GM18909 (cell line): ENCODE data around the gene AFF3.

ENCODE experiments used
- ATAC-seq: cut with Tn5 transposase; IDR thresholded peaks from one replicate; pipeline ENCODE4 v1.9.1; 2021; ENCODE audit warnings: mild to moderate bottlenecking; ENCODE audit not compliant: unreplicated experiment, poor library complexity

AFF3 gene

GRCh38 chr2:99660616-99661406 lies 481.6 kb downstream of the AFF3 start:
- ATAC-seq = no peak

GRCh38 chr2:99659874-99660273 lies 482.5 kb downstream of the AFF3 start:
- no peak for ATAC-seq

DNA sequence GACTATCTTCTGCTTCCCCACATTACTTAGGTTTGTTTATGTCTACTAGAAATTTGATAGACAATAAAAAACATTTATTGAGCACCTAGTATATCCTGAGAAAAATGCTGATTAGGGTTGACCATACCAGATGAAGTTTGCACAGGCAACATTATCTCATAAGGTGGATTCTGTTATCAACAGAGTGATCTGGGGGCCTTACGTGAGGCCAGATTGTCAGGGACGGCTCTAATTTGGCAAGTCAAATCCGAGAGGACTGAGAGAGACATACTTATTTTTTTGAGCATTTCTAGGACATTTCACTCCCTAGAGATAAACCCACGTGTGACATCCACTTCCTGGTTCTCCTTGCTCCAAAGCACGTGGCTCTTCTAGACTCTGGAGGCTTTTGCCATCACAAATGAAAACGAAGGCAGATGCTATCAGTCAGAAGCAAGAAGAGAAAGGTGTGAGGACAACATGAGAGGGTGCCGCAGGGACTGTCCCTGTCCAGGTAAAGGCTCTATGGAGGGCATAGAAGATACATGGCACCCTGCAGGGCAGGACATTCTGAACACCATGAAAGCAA lies 484.6 kb downstream of the AFF3 start:
- ATAC-seq = no peak

DNA sequence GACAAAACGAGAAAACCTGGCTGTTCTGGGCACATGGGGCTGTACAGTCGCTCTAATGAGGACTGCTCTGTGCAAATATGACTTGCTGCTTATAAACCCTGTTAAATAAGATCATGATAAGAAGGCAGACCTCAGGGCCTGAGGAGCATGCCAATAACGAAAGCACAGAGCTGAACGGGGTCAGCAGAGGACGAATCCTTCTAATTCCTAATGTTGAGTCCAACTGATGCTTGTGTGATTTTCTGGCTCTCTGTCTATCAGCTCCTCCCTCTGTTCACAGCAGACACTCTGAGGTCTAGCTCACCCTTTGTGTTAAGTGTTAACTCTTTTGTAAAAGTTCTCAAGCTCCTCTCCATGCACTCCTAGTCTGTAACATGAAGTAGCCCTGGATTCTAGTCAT lies 485.4 kb downstream of the AFF3 start:
- no peak for ATAC-seq

DNA sequence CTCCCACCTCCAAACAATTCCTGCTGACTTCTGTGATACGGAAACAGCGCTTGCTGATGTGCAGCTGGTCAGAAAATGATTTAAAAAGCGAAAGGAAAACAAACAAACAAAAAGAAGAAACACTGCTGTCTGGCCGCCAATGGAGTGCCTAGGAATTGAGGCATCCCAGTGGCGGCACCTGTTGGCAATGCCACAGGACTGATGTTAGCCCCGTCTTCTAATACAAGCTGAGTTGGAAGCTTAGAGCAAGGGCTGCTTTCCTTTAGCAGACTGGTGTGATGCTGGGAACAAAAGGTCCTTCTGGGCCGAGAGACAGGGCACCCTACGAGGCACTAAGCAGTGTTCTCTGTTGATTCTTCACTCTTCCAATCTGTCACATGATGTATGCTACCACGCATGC lies 489.0 kb downstream of the AFF3 start:
- ATAC-seq = no peak

GRCh38 chr2:99652862-99653261 lies 489.5 kb downstream of the AFF3 start:
- no peak for ATAC-seq

DNA sequence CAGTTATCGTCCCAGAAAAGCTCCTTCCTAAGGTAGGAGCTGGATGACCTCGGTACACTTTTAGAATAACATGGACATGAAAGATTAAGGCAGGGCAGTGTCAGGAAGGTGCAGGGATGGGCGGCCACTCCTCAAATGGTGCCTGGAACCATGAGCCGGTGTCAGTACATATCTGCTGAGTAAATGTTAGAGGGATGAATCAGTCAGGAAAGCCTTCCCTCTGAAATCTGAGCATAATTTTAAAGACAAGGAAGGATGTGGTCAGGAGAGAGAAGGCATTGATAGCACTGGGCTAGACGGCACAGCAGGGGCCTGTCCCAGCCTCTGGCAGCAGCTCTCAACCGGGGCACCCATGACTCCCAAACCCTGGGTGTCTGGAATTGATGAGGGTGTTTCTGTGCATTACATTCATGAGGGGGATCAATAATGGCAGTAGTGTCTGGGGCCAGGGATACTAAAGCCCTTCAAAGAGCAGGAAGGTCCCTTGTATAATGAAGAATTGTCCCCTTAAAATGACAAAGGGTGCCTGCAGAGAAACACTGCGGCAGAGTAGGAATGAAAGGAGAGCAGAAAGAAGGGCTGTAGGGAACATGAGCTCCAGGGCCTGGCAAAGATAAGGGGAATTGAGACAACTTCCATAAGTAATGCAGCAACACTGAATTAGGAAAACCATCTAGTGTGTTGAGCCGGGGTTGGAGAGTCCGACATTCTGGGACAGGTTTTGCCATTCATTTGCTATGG lies 490.3 kb downstream of the AFF3 start:
- no peak for ATAC-seq

GRCh38 chr2:99648906-99649789 lies 493.2 kb downstream of the AFF3 start:
- ATAC-seq = no peak

DNA sequence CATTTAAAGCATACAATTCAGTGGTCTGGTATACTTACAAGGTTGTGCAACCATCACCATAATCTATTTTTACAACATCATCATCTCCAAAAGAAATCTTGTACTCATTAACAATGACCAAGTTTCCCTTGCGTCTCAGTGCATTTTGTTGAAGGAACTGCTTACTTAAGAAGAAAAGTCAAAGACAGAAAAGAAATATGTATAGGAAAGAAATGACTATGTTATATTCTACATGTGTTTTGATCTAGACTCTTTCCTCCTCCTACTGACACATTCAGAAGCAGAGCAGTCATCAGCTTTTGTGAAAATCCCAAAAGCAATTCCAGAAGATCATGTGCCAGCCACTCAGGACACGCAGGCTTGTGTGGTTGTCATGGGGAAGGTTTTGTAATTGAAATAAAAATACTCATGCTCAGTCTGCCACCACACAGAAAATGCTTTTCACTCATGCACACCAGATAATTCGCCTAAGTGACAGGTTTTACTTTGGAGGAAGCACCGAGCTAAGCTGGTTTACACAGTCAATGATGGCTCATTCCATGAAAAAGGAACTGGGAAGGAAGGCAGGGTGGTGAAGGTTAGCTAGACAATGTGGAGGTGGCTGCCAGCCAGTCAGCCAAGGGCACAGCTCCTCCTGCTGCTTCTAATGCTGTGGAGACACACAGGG lies 494.1 kb downstream of the AFF3 start:
- ATAC-seq = no peak

GRCh38 chr2:99645960-99646359 lies 496.4 kb downstream of the AFF3 start:
- no peak for ATAC-seq

DNA sequence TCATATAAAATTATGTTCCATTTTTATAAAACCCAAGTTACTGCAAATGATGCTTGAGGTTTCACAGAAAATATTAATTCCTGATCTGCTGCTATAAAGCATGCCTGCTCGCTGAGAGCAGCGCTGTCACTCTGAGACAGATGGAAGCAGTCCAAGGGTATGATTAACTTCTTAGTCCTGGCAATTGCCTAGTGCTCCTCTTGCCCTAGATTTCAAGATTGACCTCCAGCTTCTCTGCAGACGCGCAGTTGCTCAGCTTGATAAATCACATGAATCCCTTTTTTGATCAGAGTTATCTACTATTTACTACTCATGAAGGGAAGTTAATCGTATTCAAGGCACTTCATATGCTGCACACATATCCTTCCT lies 498.0 kb downstream of the AFF3 start:
- ATAC-seq = no peak

- ATAC-seq = no peak
Measured at GRCh38 chr2:99643787-99644418, 498.5 kb downstream of the AFF3 start.

DNA sequence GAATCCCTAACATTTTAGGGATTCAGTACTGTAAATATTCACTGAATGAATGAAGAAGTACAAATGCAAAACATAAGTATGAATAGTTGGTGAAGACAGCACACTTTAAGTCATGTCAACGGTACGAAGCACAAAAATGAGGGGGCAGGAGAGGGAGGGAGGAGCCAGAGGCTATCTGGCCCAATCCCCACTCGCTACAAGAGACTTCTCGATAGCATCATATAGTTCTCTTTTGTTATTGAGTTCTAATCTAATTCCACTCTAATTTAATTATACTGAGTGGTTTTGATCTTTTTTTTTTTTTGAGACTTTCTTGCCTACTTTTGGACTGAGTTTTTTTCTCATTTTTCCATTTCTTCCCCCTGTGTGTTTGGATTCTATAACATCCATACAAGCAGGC lies 500.4 kb downstream of the AFF3 start:
- ATAC-seq = no peak

- ATAC-seq = no peak
Measured at GRCh38 chr2:99640635-99641151, 501.7 kb downstream of the AFF3 start.

DNA sequence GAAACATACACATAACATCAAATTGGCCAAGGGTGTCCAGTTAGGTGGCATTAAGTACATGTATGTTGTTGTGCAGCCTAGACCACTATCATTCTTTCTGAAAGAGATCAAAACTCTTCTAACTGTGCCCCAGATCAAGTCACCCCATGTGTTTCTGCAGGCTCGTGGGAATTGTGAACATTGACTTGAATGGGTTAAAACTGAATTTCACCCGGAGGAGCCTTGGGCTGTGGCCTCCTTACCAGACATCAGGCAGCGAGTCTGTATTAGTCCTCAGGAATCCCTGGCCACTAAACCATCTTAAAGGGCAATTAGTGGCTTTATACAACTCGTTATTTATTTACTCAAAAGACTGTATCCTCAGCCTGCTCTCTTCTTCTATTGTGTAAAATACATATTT lies 503.6 kb downstream of the AFF3 start:
- no peak for ATAC-seq

GRCh38 chr2:99637159-99637697 lies 505.2 kb downstream of the AFF3 start:
- no peak for ATAC-seq

DNA sequence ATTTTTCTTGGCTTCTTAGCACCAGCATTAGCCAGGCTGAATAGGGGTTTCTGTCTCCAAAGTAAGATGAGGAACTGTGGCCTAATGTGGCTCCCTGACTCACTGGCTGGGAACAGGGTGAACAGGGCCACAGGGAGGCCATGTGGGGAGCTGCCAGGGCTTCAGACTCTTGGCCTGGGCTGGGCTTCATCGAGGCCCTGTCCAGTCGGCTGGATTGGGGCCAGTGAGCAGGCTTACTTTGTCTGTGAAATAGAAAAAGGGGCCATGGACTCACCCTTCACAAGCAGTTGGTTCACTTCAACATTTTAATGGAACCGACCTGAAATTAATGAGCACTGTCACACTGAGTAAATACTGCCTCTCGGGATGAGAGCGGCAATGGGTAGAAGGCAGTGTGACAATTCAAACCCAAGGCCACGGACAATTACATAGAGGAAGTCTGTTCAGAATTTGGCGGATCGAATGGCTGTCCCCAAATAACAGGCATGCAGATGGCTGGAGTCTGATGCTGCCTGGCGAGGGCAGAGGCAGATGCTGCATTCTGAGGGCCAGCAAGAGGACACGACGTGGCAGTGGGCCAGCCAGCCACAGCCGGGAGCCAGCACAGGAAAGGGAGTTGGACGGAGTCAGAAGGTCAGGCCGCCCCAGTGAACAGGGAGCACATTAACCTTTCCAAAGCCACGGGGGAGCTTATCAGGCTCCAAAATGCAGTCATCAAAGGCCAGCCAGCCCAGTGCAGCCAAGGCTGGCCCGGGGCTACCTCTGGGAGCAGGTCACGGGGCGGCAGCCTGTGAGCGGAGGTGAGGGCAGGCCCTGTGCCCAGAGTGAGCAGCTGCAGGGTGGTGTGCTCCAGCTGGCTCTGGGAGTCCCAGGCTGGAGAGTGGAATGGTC lies 506.0 kb downstream of the AFF3 start:
- no peak for ATAC-seq

DNA sequence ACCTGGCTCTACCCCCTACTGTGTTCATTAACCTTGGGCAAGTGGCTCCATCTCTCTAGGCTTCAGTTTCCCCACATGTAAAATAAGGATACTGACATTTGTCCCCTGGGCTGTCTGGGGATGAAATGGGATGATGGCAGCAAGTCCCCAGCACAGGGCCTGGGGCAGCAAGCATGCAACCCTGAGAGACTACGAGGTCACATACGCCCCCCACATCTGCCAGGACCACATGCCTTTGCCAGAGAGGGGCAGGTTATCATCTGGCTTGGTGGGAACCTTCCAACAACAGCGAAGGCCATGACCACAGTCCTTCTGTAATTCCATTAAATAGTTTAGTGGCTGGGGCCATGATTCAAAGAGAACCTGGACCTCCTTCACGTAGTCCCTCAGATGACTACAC lies 506.7 kb downstream of the AFF3 start:
- no peak for ATAC-seq
